CD4-positive, alpha-beta T cell treated with Interleukin-1 beta for 1 hour (primary cell): ENCODE measurements around the gene PLIN3.
"Not testable (repeated sequence)": the region's sequence is repeated elsewhere in the genome, so short reads cannot be mapped to it uniquely, and the experiment has no call there.

ENCODE experiments used
- DNase-seq, 2 donors: peaks; one replicate each; pipeline ENCODE4 v3.0.0-alpha.2; 2020 to 2022

Gene PLIN3

DNA sequence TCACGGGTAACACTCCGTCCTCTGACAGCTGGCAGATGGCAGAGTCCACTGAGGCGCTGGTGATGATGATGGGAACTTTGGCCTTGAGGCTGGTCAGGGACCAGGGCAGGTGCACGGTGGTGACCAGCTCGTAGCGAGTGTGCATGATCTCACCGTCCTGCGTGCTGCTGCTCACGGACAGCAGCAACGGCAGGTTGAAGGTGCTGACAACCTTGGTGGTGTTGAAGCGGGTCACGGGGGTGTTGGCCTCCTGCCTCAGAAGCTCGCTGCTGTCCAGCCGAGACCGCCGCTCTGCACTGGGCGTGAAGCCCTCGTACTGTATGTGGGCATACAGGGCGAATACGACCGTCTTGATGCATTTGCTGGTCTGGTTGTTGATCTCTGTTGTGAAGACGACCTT is 23.6 kb upstream of the PLIN3 start:
- DNase-seq = no peak

DNA sequence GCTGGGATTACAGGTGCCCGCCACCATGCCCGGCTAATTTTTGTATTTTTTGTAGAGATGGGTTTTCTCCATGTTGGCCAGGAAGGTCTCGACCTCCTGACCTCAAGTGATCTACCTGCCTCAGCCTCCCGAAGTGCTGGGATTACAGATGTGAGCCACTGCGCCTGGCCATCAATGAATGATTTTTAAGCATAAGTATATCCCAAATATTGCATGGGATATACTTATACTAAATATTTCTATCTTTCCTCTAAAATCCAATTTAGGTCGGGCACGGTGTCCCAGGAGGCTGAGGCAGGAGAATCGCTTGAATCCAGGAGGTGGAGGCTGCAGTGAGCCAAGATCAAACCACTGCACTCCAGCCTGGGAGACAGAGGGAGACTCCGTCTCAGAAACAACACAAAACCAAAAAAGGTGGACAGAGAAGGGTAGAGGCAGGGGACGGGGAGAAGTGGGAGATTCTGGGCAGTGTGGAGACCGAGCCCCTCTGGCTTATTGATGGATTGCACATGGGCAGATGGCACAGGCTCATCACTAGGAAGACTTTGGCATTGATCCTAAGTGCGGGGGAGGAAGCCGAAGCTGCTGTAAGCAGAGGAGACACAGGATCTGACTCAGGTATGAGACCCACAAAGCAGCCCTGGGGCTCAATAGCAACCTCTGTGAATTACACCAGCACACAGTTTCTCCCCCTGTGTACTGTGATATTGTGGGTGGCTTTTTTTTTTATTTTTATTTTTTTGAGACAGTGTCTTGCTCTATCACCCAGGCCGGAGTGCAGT is 21.8 kb upstream of the PLIN3 start:
- no peak for DNase-seq

DNA sequence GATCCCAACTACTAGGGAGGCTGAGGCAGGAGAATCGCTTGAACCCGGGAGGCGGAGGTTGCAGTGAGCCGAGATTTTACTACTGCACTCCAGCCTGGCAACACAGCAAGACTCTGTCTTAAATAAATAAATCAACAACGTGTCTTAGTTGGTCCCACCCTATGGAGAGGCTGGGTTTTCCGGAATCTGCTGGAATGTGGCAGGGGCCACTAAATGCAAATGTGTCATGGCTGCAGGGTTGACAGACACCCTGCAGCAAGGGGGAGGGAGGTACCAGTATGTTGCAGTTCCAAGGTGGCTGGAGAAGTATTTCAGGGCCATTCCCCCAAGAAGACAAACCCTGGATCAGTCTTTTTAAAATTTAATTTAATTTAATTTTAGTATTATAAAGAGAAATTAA is 20.3 kb upstream of the PLIN3 start:
- not testable (repeated sequence) for DNase-seq

DNA sequence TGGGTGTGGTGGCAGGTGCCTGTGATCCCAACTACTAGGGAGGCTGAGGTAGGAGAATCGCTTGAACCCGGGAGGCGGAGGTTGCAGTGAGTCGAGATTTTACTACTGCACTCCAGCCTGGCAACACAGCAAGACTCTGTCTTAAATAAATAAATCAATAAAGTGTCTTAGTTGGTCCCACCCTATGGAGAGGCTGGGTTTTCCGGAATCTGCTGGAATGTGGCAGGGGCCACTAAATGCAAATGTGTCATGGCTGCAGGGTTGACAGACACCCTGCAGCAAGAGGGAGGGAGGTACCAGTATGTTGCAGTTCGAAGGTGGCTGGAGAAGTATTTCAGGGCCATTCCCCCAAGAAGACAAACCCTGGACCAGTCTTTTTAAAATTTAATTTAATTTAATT is 17.5 kb upstream of the PLIN3 start:
- DNase-seq = not testable (repeated sequence)

DNA sequence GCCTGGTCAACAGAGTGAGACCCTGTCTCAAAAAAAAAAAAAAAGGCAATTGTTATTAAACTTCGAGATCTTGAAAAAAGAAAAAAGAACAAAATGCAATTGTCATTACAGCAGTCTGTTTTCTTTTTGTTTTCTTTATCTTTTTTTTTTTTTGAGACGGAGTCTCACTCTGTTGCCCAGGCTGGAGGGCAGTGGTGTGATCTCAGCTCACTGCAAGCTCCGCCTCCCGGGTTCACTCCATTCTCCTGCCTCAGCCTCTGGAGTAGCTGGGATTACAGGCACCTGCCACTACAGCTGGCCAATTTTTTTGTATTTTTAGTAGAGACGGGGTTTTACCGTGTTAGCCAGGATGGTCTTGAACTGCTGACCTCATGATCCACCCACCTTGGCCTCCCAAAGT is 15.4 kb upstream of the PLIN3 start:
- DNase-seq = not testable (repeated sequence)

DNA sequence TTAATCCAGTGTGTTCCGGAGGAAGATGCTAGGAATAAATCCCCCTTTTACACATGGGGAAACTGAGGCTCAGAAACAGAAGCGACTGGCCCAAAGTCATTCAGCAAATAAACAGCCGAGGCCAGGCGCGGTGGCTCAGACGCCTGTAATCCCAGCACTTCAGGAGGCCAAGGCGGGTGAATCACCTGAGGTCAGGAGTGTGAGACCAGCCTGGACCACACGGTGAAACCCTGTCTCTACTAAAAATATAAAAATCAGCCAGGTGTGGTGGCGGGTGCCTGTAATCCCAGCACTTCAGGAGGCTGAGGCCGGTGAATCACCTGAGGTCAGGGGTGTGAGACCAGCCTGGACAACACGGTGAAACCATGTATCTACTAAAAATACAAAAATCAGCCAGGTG is 11.6 kb upstream of the PLIN3 start:
- DNase-seq = no peak

DNA sequence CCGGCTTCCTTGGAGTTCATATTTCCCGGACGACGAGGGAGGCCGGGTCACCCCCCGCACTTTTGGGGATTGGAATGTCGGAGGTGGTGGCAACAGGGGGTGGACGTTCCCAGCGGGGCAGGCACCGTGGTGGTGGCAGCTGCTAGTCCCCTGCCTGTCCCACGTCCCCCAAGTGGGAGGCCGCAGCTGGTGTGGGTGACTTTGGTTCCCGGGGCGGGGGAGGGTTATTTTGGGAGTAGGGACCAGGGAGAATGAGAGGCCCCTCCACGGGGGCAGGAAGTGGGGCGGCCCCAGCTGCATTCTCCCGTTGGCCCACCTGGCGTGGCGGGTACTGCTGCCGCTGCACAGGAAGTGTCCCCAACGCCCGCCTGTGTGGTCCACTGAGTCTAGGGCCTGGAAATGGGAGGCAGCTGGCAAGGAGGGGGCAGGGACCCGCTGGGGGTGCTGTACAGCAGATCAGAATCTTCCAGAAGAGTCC is 11.1 kb upstream of the PLIN3 start:
- DNase-seq = no peak

DNA sequence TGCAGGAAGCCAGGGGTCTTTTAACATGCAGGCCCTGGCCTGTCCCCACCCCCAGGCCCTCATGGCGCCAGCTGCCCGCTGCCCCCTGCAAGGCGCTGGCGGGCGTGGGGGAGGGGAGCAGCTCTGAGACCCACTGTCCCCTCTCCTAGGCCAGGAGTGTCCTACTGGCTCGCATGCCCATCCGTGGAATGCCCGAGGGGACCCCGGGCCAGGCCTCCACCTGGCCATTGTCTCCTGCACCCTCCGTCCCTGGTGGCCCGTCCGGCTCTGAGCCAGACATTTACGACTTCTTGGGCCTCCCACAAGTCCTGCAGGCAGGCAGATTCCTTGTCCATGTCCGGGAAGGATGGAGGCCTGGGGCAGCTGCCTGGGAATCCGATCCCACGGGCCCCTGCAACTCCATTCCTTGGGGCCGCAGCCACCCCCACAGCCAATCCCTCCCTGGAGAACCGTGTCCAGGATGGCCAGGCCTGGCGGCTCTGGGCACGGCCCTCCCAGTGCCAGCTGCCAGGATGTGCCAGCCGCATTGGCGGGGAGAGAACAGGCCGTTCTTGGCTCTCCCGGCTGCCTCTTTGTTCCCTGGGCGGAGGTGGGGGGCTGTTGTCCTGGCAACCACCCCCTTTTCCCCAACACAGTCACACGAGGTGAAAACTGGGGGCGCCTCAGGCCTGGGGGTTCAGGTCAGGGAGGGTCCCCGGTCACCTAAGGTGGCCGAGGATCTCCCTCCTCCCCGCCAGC is 10.5 kb upstream of the PLIN3 start:
- DNase-seq = no peak

DNA sequence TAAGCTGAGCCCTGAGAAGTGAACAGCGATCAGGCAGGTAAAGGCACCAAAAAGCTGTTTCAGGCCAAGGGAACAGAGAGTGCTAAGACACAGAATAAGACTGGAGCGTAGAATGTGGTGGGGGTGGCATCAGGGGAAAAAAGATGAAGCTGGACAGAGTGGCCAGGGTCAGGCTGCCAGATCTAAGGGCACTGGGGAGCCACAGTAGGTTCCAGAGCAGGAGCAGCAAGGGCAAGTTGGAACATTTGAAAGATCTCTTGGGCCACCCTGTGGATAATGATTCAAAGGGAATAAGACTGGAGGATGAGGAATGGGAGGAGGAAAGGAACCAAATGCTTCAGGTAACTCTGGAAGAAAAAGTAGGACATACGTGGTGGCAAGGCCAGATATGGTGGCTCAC is 6.5 kb upstream of the PLIN3 start:
- DNase-seq = no peak

DNA sequence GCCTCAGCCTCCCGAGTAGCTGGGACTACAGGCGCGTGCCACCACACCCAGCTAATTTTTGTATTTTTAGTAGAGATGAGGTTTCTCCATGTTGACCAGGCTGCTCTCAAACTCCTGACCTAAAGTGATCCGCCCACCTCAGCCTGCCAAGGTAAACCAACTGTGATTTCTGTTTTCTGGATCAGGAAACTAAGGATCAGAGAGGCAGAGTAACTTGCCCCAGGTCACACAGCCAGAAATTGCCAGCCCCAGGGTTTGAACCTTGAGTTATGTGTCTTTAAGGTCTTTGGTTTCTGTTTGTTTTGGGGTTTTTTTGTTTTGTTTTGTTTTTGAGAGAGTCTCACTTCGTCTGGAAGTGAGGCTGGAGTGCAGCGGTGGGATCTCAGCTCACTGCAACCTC is 4.2 kb upstream of the PLIN3 start:
- no peak for DNase-seq

DNA sequence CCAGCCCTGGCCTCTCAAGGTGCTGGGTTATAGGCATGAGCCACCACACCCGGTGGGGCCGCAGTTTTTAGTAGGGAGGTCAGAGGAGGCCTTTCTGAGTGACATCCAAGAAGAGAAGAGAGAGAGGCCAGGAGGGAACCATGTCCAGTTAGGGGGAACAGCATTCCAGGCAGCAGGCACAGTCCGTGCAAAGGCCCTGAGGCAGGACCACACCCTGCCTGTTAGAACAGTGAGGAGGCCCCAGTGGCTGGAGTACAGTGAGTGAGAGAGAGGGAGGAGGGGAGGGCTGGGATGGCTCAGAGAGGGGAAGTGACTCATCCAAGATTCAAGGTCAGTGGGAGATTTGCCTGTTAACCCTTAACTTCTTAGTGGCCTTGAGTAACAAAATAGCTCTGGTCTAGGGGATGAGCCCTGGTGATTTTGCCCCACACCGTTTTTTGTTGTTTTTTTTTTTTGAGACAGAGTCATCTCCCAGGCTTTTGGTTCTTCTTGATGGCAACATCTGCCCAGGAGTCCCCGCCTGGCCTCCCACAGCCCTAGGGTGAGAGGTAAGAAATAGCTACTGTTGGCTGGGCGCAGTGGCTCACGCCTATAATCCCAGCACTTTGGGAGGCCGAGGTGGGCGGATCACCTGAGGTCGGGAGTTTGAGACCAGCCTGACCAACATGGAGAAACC is 2.7 kb upstream of the PLIN3 start:
- DNase-seq = peak in 1 of 2 donors; percentile 68

DNA sequence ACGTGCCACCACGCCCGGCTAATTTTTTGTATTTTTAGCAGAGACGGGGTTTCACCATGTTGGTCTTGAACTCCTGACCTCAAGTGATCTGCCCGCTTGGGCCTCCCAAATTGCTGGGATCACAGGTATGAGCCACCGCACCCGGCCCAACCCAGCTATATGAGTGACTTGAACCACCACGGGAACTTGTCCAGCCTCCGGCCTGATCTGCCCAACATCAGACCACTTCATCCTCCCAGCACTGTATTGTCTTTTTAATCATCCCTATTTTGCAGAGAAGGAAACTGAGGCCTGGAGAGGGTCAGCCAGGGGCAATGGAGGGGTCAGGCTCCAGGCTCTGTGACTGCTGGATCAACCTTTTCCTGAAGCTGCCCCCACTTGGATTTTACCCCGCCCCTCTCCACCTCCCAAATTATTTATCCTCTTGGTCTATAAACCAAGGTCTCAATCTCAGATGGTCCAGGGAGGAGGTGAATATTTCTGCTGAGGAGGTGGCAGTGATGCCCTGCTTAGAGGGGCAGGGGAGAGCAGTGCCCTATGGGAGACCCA is 893 bp upstream of the PLIN3 start:
- DNase-seq = no peak

DNA sequence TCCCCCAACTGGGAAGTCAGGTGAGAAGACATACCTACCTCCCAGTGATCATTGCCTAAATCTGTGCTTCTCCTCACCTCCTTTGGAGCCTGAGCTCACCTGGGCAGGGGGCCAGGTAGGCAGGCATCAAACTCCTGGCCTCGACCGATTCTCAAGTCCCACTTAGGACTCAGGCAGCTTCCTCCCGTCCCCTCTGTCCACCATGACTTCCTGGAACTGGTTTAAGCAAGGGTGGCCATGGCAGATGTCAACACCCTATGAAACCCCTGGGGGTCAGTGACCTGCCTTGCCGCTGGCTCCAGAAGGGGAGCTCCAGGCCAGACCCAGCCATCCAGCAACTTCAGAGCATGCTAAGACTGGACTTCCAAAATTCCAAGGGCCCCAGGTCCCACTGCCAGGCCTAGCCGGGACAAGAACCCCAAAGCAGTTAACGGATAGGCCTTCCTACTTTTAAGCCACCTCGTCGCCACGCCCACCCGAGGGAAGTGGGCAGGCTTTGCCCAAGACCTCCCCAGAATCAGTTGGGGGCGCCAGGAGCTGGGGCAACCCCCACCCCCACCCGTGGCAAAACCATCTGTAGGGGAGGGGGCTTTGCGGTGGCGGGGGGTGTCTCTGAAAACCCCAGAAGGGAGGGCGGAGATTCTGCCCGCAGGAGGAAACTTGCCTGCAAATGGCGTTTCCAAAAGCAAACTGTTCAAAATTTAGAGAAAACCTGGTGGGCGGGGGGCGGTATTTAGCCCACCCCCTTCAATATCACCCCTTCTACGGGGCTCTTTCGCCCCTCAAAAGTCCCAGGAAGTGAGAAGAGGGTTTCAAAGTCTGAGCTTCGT is 657 bp downstream of the PLIN3 start:
- DNase-seq = peak; percentile 55 to 59

DNA sequence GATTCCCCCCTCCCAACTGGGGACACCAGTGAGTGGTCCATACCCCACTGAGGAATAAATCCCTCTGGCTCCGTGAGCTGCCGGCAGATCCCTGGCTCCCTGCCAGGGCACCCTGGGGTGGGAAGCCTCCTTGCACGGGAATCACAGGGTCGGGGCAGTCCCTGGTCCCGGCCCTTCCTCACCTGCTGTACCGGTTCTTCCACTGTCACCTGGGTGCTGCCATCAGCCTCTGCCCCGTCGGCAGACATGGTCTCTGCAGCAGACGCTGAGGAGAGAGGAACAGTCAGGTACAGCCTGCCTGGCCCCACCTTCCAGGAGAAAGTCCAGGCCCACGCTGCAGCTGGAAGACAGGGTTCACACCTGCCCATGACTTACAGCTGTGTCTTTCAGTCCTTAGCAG is 6.3 kb downstream of the PLIN3 start:
- no peak for DNase-seq

DNA sequence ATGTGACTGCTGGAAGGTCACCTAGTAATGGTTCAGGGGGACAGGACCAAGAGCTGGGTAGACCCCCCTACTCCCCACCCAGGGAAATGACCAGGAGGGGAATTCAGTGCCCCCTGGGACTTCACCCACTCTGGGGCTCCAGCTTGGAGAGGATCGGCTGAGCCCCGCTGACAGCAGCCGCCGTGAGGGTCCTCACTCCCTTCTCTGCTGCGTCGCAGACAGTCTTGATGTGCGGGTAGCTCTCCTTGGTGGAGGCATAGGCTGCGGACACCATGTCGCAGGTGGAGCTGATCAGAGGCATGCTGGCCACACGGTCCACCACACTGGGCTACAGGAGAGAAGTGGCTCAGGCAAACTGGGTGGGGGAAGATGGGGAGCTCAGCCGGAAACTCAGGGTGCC is 7.8 kb downstream of the PLIN3 start:
- DNase-seq = no peak

DNA sequence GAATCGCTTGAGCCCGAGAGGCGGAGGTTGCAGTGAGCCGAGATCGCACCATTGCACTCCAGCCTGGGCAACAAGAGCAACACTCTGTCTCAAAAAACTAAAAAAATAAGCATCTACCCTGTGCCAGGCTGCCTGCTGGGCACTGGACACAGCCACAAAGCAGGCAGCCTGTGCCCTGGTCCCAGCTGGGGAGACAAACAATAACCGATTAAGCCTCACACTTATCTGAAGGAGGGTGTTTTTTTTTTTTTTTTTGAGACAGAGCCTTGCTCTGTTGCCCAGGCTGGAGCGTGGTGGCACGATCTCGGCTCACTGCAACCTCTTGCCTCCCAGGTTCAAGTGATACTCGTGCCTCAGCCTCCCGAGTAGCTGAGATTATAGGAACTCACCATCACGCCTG is 11.0 kb downstream of the PLIN3 start:
- DNase-seq = not testable (repeated sequence)

DNA sequence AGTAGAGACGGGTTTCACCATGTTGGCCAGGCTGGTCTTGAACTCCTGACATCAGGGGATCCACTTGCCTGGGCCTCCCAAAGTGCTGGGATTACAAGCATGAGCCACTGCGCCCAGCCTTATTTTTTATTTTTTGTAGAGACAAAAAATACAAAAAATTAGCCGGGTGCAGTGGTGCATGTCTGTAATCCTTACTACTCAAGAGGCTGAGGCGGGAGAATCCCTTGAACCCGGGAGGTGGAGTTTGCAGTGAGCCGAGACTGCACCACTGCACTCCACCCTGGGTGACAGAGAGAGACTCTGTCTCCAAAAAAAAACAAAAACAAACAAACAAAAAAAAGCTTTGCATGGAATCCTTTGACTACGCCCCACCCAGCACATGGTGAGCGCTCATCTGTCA is 14.0 kb downstream of the PLIN3 start:
- not testable (repeated sequence) for DNase-seq

DNA sequence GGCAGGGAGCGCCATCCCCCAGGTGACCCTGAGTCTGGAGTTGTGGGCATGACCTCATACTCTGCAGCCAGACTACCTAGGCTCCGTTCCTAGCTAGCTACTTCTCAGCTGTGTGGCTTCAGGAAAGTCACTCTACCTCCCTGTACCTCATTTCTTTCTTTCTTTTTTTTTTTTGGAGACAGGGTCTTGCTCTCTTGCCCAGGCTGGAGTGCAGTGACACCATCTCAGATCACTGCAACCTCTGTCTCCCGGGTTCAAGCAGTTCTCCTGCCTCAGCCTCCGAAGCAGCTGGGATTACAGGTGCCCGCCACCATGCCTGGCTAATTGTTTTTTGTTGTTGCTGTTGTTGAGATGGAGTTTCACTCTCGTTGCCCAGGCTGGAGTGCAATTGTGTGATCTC is 15.0 kb downstream of the PLIN3 start:
- DNase-seq = no peak

DNA sequence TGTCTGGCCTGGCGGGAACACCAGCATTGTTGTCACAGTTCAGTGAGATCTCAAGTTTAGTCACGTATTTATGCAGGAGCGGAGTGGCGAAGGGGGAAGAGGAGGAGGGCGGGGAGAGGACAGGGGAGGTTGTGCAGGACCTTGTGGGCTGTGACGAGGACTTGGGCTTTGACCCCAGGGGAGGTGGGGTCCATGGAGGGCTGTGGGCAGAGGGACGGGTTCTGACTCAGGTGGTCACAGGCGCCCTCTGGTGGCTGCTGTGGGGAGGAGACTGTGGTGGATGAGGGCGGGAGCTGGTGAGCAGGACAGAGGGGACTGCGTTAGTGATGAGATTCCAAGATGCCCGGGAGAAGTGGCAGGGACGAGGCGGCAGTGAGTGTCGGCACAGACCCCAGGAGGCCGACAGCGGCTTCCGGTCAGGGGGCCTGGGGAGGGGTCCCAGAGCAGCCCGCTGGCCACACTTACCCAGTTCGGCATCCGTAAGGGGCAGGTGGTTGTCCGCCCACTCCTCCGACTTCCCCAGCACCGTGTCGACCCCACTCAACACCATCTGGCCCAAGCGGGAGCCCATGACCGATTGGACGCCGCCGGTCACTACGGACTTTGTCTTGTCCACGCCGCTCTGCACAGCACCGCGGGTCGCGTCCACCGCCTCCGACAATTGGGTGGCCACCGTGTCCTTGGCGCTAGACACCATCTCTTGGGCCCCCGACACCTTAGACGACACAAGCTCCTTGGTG is 15.7 kb downstream of the PLIN3 start:
- peak; percentile 71 to 75 for DNase-seq

DNA sequence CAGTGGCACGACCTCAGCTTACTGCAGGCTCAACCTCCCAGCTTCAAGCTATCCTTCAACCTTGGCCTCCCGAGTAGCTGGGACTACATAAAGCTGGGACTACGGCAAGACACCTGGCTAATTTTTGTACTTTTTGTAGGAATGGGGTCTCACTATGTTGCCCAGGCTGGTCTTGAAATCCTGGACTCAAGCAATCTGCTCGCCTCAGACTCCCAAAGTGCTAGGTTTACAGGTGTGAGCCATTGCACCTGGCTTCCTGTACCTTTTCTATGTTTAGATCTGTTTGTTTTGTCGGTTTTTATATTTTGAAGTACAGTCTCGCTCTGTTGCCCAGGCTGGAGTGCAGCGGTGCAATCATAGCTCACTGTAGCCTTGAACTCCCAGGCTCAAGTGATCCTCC is 18.4 kb downstream of the PLIN3 start:
- DNase-seq = no peak

DNA sequence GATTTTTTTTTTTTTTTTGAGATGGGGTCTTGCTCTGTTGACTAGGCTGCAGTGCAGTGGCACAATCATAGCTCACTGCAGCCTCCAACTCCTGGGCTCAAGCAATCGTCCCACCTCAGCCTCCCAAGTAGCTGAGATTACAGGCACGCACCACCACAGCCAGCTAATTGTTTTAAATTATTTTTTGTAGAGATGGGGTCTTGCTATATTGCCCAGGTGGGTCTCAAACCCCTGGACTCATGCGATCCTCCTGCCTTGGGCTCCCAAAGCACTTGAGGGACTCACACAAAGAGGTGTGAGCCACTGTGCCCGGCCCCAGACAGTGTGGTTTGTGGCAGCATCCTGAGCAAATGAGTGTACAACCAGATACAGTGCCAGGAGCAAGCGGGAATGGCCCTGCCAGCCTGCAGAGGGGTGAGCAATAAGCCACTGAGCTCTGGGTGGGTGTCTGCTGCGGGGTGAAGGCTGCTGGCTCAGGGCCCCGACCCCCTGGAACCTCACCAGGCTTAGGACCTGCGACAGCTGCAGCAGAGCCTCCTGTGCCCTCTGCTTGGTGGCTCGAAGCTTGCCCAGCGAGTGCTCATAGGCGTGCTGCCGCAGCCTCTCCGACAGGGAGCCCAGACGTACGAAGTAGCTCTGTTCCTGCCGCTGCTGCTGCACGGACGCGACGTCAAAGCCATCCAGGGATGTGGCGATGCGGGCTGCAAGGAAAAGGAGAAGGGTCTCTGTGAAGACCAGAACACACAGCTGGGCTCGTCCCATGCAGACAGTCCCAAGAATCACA is 20.1 kb downstream of the PLIN3 start:
- DNase-seq = no peak
